HG03575 (cell line): Measurements from ENCODE around the gene RHOG.
"Not testable (repeated sequence)": the region's sequence is repeated elsewhere in the genome, so short reads cannot be mapped to it uniquely, and the experiment has no call there.

Experiments used
- ATAC-seq: cut with Tn5 transposase; IDR thresholded peaks from one replicate; pipeline ENCODE4 v1.9.1; 2021; ENCODE audit not compliant: unreplicated experiment, insufficient number of reproducible peaks, low FRiP score; ENCODE audit errors: extremely low read depth

Gene RHOG

GRCh38 chr11:3817181-3817800 lies 23.5 kb downstream of the RHOG start:
- no peak for ATAC-seq

- no peak for ATAC-seq
Observed at GRCh38 chr11:3816673-3817072, 24.1 kb downstream of the RHOG start.

GRCh38 chr11:3815845-3816244 lies 24.9 kb downstream of the RHOG start:
- no peak for ATAC-seq

- ATAC-seq = not testable (repeated sequence)
Observed at GRCh38 chr11:3814832-3815231, 25.9 kb downstream of the RHOG start.

- ATAC-seq = no peak
Observed at GRCh38 chr11:3810951-3811350, 29.8 kb downstream of the RHOG start.

GRCh38 chr11:3810446-3810845 lies 30.3 kb downstream of the RHOG start:
- no peak for ATAC-seq

- no peak for ATAC-seq
Observed at GRCh38 chr11:3809624-3809928, 31.2 kb downstream of the RHOG start.

- peak; percentile 80 for ATAC-seq
Observed at GRCh38 chr11:3808861-3809623, 31.7 kb downstream of the RHOG start.

GRCh38 chr11:3807909-3808860 lies 32.6 kb downstream of the RHOG start, which contains the start of gene PGAP2:
TSS of gene PGAP2 (plus strand) at chr11:3808560. CDS start at chr11:3811260, 2,700 bp downstream.
- ATAC-seq = no peak

GRCh38 chr11:3803726-3804495 lies 36.8 kb downstream of the RHOG start:
- no peak for ATAC-seq

GRCh38 chr11:3802011-3802790 lies 38.6 kb downstream of the RHOG start:
- no peak for ATAC-seq

- no peak for ATAC-seq
Observed at GRCh38 chr11:3799873-3800272, 40.9 kb downstream of the RHOG start.

- ATAC-seq = no peak
Observed at GRCh38 chr11:3799143-3799542, 41.6 kb downstream of the RHOG start.

- peak; percentile 62 for ATAC-seq
Observed at GRCh38 chr11:3797329-3798090, 43.2 kb downstream of the RHOG start, which contains the start of gene NUP98. TSS of gene NUP98 (minus strand) at chr11:3797554. CDS start at chr11:3782117, 15,437 bp downstream.

GRCh38 chr11:3796801-3797328 lies 43.9 kb downstream of the RHOG start:
- ATAC-seq = no peak

- no peak for ATAC-seq
Observed at GRCh38 chr11:3796346-3796745, 44.4 kb downstream of the RHOG start.

GRCh38 chr11:3796002-3796311 lies 44.8 kb downstream of the RHOG start:
- no peak for ATAC-seq
